ENCODE results near the gene PRLR. TPM values are rescaled to one million over a fixed set of nuclear protein-coding genes. Genes with fewer than 3 reads are reported as not detected.

PRLR gene
- total and polyA plus RNA-seq, 2 of the 13 experiments (the other 11 are each of a cell fraction or from before 2014, with no cell fraction given): 12.2 to 13.3 TPM

- no peak for TF ChIP-seq ZNF318 (CRISPR knock-in tag; IDR thresholded peaks at IDR 0.05)
These were observed 157.1 kb downstream of the PRLR start (continued) for GRCh38 chr5:35073160-35073559.

- peaks cover 0 to 11% of the 10 kb centered on the region in 2 experiments; a peak in 1 of 5 replicates for H3K36me3 ChIP-seq (replicated peaks in 1 of 2; ENCODE audit: control insufficient read depth in 1 of 2, insufficient read depth in 2 of 2, low read length in 2 of 2)
- no peak overlapping the region for H3K4me2 ChIP-seq (ENCODE audit: low read depth, low read length)
- no peak overlapping the region for H2AFZ ChIP-seq (ENCODE audit: low read length)
- no TSS peak for BruUV-seq (replicated peaks)
- CTCF ChIA-PET (ENCODE audit: low intra/inter-chr PET ratio, low total read pairs): no interaction called here
- H3K27me3 ChIP-seq (ENCODE audit: control insufficient read depth in 1 of 2, insufficient read depth in 2 of 2, low read length in 2 of 2): no peaks in the 10 kb centered on the region
- ATAC-seq (no peak), DNase-seq (ENCODE audit: low spot score) (no peak), FAIRE-seq (no peak)
- POLR2A ChIA-PET: no interaction called here
- WGBS (ENCODE audit: low lambda C conversion rate): 89% methylated on average over 1 of the region's 1 CpG
- no peak overlapping the region for H3K27ac ChIP-seq (ENCODE audit: extremely low read length, insufficient read depth, low read length)
- H3K4me3 ChIP-seq (replicated peaks in 1 of 3; ENCODE audit: insufficient read depth in 1 of 3, low read depth in 2 of 3, low read length in 3 of 3): no peak overlapping the region
- H3K79me2 ChIP-seq (ENCODE audit: insufficient read depth, low read length): no peaks in the 10 kb centered on the region
- H3K9me3 ChIP-seq (ENCODE audit: low read length): no peaks in the 10 kb centered on the region
- H3K4me1 ChIP-seq (ENCODE audit: insufficient read depth, low read length): no peaks in the 10 kb centered on the region
- intact Hi-C loops (cut with micrococcal nuclease; ENCODE audit: unreplicated experiment) (no loop called here), in situ Hi-C loops (cut with HindIII; ENCODE audit: extremely low pct_ligation_motif_present, low pct_unique_long_range_greater_than_20kb) (no loop called here)
- no peaks in the 10 kb centered on the region for H4K20me1 ChIP-seq (ENCODE audit: insufficient read depth, low read length)
- H3K9ac ChIP-seq (ENCODE audit: insufficient read depth, low read depth, low read length): no peak overlapping the region
- TF ChIP-seq JUN (CRISPR knock-in tag; IDR thresholded peaks at IDR 0.05) (no peak), MZF1 (CRISPR knock-in tag; IDR thresholded peaks at IDR 0.05; ENCODE audit: borderline replicate concordance) (no peak), DNMT1 (CRISPR knock-in tag; IDR thresholded peaks at IDR 0.05) (no peak), RFXAP (CRISPR knock-in tag; IDR thresholded peaks at IDR 0.05; ENCODE audit: borderline replicate concordance) (no peak), SKIL (CRISPR knock-in tag; IDR thresholded peaks at IDR 0.05; ENCODE audit: borderline replicate concordance) (no peak), UBTF (CRISPR knock-in tag; IDR thresholded peaks at IDR 0.05) (no peak), U2AF1 (optimal IDR thresholded peaks at IDR 0.05; ENCODE audit: low read depth, low read length) (no peak), ZMAT5 (CRISPR knock-in tag; IDR thresholded peaks at IDR 0.05; ENCODE audit: borderline replicate concordance, low read depth) (no peak), KDM3A (CRISPR knock-in tag; IDR thresholded peaks at IDR 0.05; ENCODE audit: low read depth) (no peak)
These were observed 161.1 kb downstream of the PRLR start for GRCh38 chr5:35069188-35069587.
